ENCODE results near the gene CFAP157. TPM values are rescaled to one million over a fixed set of nuclear protein-coding genes. Genes with fewer than 3 reads are reported as not detected.

The CFAP157 gene
- total and polyA plus RNA-seq, 2 of the 13 experiments (the other 11 are each of a cell fraction or from before 2014, with no cell fraction given) = 0.07 TPM; not detected in 1

DNA sequence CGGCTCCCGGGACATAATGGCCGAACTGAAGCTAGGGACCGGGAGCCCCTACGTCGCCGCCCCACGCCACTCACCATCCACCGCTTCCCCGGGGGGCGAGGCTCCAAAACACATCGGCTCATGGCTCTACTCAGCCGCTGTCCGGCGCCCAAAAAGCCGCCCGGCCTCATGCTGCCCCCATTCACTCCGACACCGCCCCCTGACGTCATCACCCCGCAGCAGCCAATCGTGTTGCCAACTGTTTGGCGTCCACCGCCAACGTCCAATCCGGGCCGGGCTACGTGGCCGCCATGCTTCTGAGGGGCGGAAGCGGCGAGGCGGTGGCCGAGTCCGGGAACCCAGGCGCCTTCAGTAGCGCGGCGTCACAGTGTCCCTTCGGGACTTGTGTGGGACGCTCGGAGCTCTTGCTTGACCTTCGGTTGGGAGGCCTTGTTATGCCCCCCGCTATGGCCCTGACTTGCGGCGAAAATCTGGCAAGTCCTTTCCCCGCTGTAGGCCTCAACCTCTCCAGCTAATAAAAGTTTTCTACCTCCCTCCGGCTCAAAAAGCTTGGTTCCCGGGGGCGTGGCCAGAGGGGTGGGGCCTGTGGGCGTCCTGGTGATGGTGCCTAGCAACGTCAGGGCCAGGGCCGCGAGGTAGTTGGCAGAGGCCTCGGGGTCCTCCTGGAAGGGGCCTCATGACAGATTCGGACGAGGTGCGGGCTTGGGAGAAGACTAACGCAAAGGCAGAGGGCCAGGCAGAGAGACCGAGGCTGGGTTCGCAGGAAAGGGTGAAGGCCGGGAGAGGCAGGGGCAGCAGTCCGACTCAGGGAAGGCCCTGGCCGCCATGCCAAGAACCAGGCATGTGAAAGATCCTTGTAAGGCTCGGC lies 8.9 kb downstream of the CFAP157 start, which contains the start of the genes PTRH1 and TTC16 (continued):
- TF ChIP-seq IKZF4 (CRISPR knock-in tag; IDR thresholded peaks at IDR 0.05; ENCODE audit: borderline replicate concordance, low read depth, not compliant biosample characterization) = peak; percentile 7
- TF ChIP-seq HOXA3 (CRISPR knock-in tag; IDR thresholded peaks at IDR 0.05) = peak; percentile 98
- TF ChIP-seq NRL (CRISPR knock-in tag; IDR thresholded peaks at IDR 0.05; ENCODE audit: borderline replicate concordance) = no peak
- TF ChIP-seq ZGPAT (CRISPR knock-in tag; IDR thresholded peaks at IDR 0.05) = peak; percentile 37; the same call in 1 of the 2 replicates
- TF ChIP-seq KDM5B (CRISPR knock-in tag; IDR thresholded peaks at IDR 0.05; ENCODE audit: borderline replicate concordance) = peak; percentile 33; the same call in 1 of the 2 replicates
- TF ChIP-seq CHD4 (IDR thresholded peaks at IDR 0.05; ENCODE audit: borderline replicate concordance, low read length) = no peak
- TF ChIP-seq ZFP82 (CRISPR knock-in tag; IDR thresholded peaks at IDR 0.05; ENCODE audit: borderline replicate concordance) = peak; percentile 68; the same call in 1 of the 2 replicates
- no peak for TF ChIP-seq ZNF318 (CRISPR knock-in tag; IDR thresholded peaks at IDR 0.05)
- TF ChIP-seq GTF2F1 (IDR thresholded peaks at IDR 0.05; ENCODE audit: low read length) = no peak
- TF ChIP-seq POGZ (CRISPR knock-in tag; IDR thresholded peaks at IDR 0.05) = 0 out of 2 replicates have a peak, but pooled peaks have one; percentile 15
- no peak for TF ChIP-seq ZNF496 (CRISPR knock-in tag; IDR thresholded peaks at IDR 0.05; ENCODE audit: insufficient replicate concordance)
- no peak for TF ChIP-seq HIVEP1 (CRISPR knock-in tag; IDR thresholded peaks at IDR 0.05)
- no peak for TF ChIP-seq ZFP36L1 (CRISPR knock-in tag; IDR thresholded peaks at IDR 0.05)
- peak; percentile 83 for TF ChIP-seq PHF21A (CRISPR knock-in tag; IDR thresholded peaks at IDR 0.05)
- TF ChIP-seq, protein P1, sequence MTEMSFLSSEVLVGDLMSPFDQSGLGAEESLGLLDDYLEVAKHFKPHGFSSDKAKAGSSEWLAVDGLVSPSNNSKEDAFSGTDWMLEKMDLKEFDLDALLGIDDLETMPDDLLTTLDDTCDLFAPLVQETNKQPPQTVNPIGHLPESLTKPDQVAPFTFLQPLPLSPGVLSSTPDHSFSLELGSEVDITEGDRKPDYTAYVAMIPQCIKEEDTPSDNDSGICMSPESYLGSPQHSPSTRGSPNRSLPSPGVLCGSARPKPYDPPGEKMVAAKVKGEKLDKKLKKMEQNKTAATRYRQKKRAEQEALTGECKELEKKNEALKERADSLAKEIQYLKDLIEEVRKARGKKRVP (CRISPR knock-in tag; IDR thresholded peaks at IDR 0.05) = no peak
